ENCODE results near the gene SLC9A3. TPM values are rescaled to one million over a fixed set of nuclear protein-coding genes. Genes with fewer than 3 reads are reported as not detected.

SLC9A3 gene
- total and polyA plus RNA-seq, 7 donors: 0.81 to 1.7 (median 1.2) TPM

- TF ChIP-seq CTCF (IDR thresholded peaks at IDR 0.05): no peak
- intact Hi-C loops (cut with DNase I): no loop called here
- Histone ChIP-seq H3K27ac (no peak overlapping the region), H3K4me1 (no peaks in the 10 kb centered on the region), H3K9me3 (no peaks in the 10 kb centered on the region), H3K4me3 (no peak overlapping the region), H3K27me3 (ENCODE audit: insufficient read depth in 3 of 3, low read length in 2 of 3) (peaks cover 0 to 56% (median 16%) of the 10 kb centered on the region in 3 donors), H3K36me3 (ENCODE audit: insufficient read depth in 1 of 2, low read depth in 1 of 2) (no peaks in the 10 kb centered on the region)
- no peak for ATAC-seq
- WGBS, 3 donors: 61 to 81% (median 79%) methylated on average over 17 of the region's 17 CpGs
- peak; percentile 4 to 48 for DNase-seq
Observed at GRCh38 chr5:540906-541538, 16.8 kb upstream of the SLC9A3 start.

- ATAC-seq (no peak), DNase-seq (peak; percentile 9 to 30)
- H3K9me3 ChIP-seq: no peaks in the 10 kb centered on the region
- no peak overlapping the region for H3K27ac ChIP-seq
- no peak for TF ChIP-seq CTCF (IDR thresholded peaks at IDR 0.05)
- intact Hi-C loops (cut with DNase I): no loop called here
- H3K4me1 ChIP-seq: no peaks in the 10 kb centered on the region
- peaks cover 0 to 56% (median 19%) of the 10 kb centered on the region in 3 donors for H3K27me3 ChIP-seq (ENCODE audit: insufficient read depth in 3 of 3, low read length in 2 of 3)
- WGBS, 3 donors: 58 to 68% (median 60%) methylated on average over 19 to 23 of the region's 23 CpGs
- no peaks in the 10 kb centered on the region for H3K36me3 ChIP-seq (ENCODE audit: insufficient read depth in 1 of 2, low read depth in 1 of 2)
- H3K4me3 ChIP-seq: no peak overlapping the region
Observed at GRCh38 chr5:540071-540905, 16.0 kb upstream of the SLC9A3 start.

GRCh38 chr5:539469-540070 is 15.3 kb upstream of the SLC9A3 start:
- intact Hi-C loops (cut with DNase I): no loop called here
- H3K27me3 ChIP-seq (ENCODE audit: insufficient read depth in 3 of 3, low read length in 2 of 3): peaks cover 0 to 63% (median 24%) of the 10 kb centered on the region in 3 donors
- H3K36me3 ChIP-seq (ENCODE audit: insufficient read depth in 1 of 2, low read depth in 1 of 2): no peaks in the 10 kb centered on the region
- no peaks in the 10 kb centered on the region for H3K9me3 ChIP-seq
- no peak for ATAC-seq
- H3K4me1 ChIP-seq: no peaks in the 10 kb centered on the region
- peak in 1 of 2 donors; percentile 36 for DNase-seq
- no peak for TF ChIP-seq CTCF (IDR thresholded peaks at IDR 0.05)
- H3K27ac ChIP-seq: no peak overlapping the region
- H3K4me3 ChIP-seq: no peak overlapping the region
- 30 to 35% (median 34%) methylated on average over 24 to 25 of the region's 25 CpGs for WGBS, 3 donors

- no peaks in the 10 kb centered on the region for H3K36me3 ChIP-seq (ENCODE audit: insufficient read depth in 1 of 2, low read depth in 1 of 2)
- H3K27me3 ChIP-seq (ENCODE audit: insufficient read depth in 3 of 3, low read length in 2 of 3): peaks cover 0 to 70% (median 26%) of the 10 kb centered on the region in 3 donors
- intact Hi-C loops (cut with DNase I): no loop called here
- H3K27ac ChIP-seq: no peak overlapping the region
- 39 to 52% (median 44%) methylated on average over 27 of the region's 27 CpGs for WGBS, 3 donors
- no peaks in the 10 kb centered on the region for H3K4me1 ChIP-seq
- no peak overlapping the region for H3K4me3 ChIP-seq
- ATAC-seq: no peak
- peak; percentile 8 to 35 for DNase-seq
- H3K9me3 ChIP-seq: no peaks in the 10 kb centered on the region
- no peak for TF ChIP-seq CTCF (IDR thresholded peaks at IDR 0.05)
Observed at GRCh38 chr5:538801-539468, 14.7 kb upstream of the SLC9A3 start.

All from psoas muscle (tissue), 8 donors.